Measurements from ENCODE around the gene ENSA. TPM values are rescaled to one million over a fixed set of nuclear protein-coding genes. Genes with fewer than 3 reads are reported as not detected.

Gene ENSA
- total and polyA plus RNA-seq, 2 of the 4 experiments (the other 2 are of a cell fraction) = 53.2 to 96.5 TPM

DNA sequence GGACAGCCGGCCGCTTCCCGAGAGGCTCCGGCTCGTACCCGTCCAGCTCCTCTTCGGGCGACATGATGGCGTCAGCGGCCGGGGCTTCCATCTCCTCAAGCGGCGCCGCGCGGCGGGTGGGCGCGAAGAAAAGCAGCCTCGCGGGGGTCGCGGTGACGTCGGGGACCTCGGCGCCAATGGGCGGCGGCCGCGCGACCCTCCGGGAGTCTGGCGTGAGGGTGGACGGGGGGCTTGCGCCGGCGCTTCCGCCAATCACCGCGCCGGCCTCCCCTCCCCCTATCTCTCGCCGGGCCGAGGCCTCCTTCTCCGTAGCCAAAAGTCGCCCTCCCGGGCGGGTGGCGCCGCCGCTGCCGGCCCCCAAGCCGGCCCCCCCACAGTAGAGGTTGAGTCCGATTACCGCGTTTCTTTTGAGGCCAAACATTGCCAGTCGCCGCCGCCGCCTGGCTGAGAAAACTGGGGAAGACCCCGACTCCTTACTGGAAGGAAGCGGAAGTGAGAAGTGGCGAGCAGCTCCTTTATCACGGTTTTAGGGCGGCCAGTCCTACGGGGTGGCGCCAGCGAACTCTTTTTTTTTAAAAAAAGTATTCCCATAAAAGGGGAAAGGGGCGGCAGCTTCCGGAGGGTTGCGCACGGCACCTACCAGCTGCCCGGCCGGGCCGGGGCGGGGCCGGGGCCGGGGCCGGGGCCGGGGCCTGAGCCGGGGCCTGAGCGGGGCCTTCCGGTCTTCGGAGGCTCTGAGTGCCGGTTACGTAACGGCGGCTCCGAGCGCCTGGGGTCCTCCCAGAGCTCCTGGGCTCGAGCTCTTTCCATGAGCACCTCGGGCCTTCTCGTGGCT is 50.1 kb downstream of the ENSA start, which contains the start of gene MCL1 (continued):
- no peak for TF ChIP-seq MAFK (IDR thresholded peaks at IDR 0.05; ENCODE audit: low read depth, low read length)
- TF ChIP-seq, protein P1, sequence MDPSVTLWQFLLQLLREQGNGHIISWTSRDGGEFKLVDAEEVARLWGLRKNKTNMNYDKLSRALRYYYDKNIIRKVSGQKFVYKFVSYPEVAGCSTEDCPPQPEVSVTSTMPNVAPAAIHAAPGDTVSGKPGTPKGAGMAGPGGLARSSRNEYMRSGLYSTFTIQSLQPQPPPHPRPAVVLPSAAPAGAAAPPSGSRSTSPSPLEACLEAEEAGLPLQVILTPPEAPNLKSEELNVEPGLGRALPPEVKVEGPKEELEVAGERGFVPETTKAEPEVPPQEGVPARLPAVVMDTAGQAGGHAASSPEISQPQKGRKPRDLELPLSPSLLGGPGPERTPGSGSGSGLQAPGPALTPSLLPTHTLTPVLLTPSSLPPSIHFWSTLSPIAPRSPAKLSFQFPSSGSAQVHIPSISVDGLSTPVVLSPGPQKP (IDR thresholded peaks at IDR 0.05; ENCODE audit: borderline replicate concordance, low read depth, low read length) = peak; percentile 96
